Right renal pelvis (tissue), 4 donors: ENCODE measurements around the gene SATB2. TPM values are rescaled to one million over a fixed set of nuclear protein-coding genes. Genes with fewer than 3 reads are reported as not detected.

Experiments used
- DNase-seq, 4 donors: peaks; one replicate each; pipeline ENCODE4 v3.0.0-alpha.2; 2013; ENCODE audit warnings: low read depth in 4 of 4, low spot score in 3 of 4, missing footprints in 1 of 4
- polyA plus RNA-seq, 4 donors: library from polyadenylated mRNA; unstranded; fragments of 120-200 nt; gene quantifications; one replicate each; pipeline ENCODE4 v1.2.1, GENCODE V29; 2013; ENCODE audit not compliant: insufficient read length in 4 of 4

SATB2 gene
- polyA plus RNA-seq = 10 to 100 TPM; 13.0 to 18.4 (median 15.1) TPM

DNA sequence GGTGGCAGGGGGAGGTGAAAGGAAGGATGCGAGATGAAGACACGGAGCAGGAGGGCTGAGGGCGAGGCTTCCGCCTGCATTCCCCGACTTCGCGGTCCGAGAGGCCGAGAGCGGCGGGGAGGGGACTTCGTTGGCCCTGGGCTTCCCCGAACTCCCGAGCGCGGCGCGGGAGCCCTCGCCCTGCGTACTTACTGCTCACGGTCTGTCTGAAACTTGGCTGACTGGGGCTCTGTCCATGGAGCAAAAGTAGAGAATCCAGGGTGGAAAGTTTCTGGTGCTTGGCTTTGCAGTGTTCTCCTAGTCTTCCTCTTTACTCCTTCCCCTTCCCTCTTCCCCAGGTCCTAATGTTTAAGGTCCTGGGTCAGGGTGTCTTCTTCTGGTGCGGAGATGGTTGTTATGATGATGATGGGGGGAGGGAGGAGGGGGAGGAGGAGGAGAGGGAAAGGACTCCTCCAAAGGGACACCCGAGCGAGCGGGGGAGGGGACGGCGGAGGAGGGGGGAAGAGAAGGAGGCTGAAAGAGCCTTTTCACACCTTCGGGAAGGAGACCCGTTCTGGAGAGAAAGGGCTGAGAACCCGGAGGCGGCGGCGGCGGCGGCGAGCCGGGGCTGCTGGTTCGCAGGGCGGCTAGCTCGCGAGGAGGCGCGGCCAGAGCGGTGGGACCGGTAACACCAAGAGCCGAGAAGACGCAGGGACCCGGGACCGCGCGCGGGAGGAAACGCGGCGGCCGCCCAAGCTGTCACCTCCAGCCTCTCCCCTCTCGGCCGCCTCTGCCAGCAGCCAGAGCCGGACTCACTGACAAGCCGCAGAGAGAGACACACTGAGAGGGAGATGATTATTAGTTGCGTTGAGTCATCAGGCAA, at the start of gene SATB2:
TSS of gene SATB2 (minus strand) at position 793 of the 862 bp plus-strand sequence. CDS start 1,902 bp downstream, outside the sequence.
- no peak for DNase-seq

DNA sequence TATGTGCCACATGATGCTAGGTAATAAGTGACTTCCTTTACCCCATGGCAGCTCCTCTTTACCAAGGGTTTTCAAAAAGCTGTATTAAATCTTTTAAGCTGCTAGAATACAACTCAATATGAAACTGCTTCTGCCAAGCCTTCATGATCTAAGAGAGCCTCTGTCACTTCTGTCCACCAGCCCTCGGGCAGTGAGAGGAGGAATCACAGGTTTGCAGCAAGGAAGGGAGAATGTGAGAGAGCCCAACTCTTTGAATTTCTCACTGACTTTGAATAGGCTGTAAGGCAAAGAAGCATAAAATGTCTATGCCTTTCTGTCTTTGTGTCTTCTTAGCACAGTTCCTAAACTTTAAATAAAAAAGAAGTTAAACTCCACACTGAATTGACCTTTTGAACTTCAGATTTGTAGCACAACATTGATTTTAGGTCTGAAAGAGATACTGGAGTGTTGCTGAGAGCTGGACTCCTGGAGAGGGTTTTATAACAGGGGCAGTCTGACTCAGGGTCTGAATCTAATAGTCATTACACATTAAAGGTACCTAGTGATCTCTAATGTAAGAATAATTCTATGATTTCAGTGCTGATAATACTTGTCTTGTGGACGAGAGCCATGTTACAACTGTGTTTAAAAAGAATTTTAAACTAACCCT, 48.1 kb upstream of the SATB2 start:
- DNase-seq = no peak

DNA sequence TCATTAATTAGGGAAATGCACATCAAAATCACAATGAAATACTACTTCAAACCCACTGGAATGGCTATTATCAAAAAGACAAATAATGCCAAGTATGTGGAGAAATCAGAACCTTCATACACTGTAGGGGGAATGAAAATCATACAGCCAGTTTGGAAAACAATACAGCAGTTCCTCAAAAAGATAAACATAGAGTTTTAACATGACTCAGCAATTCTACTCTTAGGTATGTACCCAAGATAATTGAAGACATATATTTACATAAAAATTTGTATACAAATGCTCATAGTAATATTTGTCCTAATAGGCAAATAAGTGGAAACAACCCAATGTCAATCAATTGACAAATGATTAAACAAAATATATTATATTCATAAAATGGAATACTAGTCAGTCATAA, 45.4 kb upstream of the SATB2 start:
- DNase-seq = no peak

DNA sequence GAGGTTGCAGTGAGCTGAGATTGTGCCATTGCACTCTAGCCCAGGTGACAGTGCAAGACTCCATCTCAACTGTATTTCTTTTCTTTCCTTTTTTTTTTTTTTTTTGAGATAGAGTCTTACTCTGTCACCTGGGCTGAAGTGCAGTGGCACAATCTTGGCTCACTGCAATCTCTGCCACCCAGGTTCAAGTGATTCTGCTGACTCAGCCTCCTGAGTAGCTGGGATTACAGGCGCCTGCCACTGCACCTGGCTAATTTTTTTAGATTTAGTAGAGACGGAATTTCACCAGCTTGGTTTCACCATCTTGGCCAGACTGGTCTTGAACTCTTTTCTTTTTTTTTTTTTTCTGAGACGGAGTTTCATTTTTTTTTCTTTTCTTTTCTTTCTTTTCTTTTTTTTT, 41.3 kb upstream of the SATB2 start:
- no peak for DNase-seq

DNA sequence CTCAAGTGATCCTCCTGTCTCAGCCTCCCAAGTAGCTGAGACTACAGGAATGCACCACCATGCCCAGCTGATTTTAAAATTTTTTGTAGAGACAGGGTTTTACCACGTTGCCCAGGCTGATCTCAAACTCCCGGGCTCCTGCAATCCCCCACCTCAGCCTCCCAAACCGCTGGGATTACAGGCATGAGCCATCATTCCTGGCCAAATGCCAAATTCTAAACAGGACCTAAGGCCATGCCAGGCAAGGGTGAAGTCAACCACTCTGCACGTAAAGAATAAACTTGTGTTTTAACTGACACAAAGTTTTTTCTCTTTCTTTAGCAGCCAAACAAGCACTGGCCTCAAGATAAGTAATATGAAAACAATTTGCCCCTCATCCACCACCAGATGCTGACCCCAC, 37.4 kb upstream of the SATB2 start:
- no peak for DNase-seq

DNA sequence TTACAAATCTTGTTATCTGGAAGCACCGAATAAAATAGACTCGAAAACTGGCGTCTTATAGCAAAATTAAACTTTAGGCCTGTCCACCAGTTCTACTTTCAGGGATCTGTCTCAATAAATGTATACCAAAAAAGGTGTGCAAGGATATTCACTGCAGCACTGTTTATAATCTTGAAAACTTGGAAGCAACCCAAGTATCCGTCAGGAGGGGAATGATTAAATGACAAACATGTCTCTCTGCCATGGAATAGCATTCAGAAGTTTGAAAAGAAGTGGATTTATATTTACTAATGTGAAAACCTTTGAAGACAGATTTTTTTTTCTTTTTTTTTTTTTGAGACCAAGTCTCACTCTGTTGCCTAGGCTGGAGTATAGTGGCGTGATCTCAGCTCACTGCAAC, 32.3 kb upstream of the SATB2 start:
- DNase-seq = no peak

DNA sequence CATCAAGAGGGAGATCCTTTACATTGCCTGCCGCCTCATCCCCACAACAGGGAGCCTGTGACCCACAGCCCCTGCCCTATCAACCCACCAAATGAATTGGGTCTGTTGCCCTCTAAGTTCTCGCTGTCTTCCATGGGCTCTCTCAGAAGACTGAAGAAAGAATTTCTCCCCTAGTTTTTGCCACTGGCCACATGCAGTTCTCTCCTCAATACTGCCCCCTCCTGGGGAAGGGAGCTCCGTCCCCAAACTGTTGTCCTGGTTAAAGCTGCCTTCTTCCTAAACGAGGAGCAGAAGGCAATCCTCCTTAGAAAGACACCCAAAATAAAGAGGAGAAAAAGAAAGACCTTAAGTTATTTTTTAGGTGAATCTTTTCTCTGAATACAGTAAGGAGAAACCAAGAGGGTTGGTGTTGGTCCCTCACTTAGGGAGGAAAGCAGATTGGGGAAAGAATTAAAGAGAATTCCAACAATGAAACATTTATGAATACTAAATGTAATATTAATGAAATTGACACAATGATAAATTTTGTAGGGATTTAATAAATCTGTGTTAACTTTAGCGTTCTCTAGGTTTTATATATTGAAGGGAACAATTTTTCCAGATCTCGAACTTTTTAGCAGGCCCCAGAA, 31.1 kb upstream of the SATB2 start:
- DNase-seq = peak in 2 of 4 donors; percentile 34 to 39

DNA sequence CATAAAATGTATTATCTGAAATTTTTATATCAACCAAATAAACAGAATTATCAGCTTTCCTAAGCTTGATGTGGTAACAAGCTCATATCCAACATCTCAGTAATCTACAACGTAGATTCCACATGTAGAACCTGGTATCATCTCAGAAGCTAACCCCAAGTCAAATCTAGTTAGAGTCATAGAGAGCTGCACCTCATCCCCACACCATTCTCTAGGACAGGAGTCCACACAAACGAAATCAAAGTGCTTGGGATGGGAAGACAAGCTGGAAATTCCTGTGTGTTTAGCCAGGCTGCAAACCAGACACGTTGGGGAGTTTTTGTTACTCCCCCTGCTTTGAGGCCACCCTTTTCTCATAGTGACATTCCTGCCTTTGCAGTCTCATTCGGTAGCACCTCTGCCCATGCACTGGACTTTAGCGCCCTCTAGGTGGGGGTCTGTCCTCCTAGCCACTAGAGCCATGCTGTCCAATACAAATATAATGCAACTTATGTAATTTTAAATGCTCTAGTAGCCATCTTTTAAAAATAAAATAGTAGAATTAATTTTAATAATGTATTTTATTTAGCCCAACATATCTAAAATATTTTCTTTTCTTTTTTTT, 28.1 kb upstream of the SATB2 start:
- peak in 1 of 4 donors; percentile 35 for DNase-seq

DNA sequence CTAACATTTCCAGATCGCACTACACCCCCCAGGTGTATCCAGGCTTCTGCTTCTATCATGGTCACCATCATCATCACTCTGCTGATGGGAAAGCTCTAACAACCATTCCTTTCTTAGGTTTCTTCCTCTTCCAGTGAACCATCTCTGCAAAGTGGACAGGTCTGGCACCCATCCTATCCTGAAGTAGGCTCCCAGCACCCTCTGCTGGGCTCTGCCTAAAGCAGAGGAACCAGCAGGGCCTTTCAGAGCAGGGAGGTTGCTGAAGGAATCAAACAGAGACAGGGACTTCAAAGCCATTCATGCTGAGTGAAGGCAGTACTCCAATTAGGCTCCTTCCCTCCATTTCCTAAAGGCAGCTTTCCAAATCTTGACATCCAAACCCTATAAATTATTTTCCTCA, 27.2 kb upstream of the SATB2 start:
- no peak for DNase-seq

DNA sequence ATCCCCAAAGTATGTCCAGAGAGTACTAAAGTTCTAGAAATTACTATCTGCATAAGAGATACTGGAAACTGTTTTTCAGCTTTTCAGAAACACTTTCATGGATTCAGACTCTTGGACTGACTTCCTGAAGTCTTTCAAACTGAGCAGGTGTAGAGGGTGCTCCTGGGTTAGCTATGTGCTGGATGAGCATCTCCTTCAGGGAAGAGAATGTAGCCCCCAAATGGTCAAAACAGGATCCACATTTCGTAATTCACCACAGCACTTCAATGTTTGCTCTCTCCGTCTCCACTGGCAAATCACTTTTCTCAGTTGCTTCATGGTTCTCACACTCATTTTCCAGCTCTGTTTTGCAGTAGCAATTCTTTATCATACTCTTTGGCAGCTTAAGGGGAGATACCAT, 23.2 kb upstream of the SATB2 start:
- DNase-seq = no peak

DNA sequence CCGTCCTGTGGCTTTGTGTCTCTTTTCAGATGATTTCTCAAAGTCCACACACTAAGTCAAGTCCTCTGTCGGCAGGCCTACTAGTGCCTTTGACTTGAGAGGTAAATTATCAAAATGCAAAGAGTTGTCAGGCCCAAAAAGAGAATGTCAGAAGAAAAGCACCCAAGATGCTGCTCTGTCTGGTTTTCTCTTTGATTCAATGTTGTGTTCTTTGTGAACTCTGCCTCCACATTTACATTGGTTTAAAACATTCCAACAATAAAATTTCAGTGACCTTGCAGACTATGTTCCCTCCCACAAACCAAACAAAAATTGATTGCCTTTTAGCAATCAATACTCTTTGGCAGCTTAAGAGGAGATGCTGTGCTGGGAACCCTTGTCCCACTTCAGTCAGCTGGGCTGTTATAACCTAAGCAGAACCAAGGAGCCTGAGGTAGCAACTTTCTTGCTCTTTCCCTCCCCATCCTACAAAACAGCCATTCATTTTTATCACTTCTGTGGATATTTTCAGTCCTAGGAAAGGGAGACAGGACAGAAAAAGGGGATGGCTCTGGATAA, 19.6 kb upstream of the SATB2 start:
- no peak for DNase-seq

DNA sequence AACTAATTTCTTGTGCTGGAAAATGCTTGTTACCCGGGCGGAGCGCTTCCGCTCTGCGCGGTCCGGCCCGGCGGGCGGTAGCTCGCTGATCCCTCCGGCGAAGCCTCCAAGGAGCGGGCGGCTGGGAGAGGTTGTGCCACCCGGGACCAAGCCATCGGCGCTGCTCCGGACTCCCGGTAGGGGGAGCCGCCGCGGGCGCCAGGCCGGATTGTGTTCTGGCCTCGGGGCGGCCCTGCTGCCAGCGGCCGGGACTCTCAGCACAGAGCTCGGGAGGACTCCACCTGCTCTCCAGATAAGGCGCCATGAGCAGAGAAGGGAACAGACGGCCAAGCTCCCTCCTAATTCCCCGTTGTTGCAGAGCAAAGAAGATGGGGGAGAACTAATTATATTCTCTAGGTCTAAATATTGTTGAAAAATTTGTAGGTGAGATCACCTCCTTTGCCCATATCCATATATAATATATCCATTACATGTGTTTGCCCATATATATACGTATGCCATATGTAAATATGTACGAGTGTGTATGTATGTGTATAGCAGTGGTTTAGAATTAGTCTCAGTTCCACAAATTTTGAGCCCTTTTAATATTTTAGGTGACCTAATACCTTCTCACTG, 13.8 kb upstream of the SATB2 start:
- no peak for DNase-seq

DNA sequence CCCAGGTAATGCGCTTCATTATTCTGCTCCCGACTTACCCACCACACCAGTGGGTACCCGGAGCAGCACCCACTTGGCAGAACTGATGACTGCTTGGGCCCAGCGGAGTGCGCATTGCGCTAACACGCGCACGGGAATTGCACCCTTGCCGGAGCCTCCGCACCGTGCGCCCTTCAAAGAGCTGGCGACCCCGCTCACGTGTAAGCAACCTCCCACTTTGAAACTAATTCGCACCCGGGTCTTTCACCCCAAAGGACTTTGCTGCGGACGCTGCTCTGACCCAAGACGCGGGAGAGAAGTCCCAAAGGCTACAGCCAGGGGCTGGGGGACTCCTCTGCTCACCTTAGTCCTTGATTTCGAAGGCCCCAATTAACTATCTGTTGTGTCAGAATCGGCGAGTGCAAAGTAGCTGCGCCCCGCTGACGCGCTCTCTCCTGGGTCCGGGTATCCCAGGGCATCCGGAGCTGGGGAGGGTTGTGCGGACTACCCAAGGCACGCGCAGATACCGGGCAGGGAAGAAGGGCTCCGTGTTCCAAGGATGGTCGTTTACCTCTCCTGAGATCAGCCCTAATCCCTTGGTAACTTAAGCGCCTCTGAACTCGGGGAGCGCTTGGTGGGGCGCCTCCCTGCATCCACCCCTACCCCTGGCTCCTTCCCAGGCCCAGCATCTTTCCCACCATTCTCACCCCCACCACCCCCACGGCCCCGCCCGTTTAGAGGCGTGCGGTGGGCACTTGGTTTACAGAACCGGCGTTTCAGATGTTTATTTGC, 13.1 kb upstream of the SATB2 start:
- no peak for DNase-seq

DNA sequence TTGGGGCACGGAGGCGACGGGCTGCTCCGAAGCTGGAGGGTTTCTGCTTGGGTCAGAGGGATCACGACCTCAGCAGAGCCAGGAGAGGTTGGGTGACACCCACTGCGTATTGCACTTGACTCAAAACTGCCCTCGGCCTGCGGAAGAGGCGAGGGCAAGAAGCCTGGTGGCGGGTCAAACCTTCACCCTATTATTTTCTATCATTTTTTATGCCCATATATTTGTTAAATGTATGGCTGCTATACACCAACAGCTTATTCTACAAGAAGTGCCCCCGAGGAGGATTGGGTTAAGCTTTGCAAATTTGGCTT, 12.6 kb upstream of the SATB2 start:
- no peak for DNase-seq

DNA sequence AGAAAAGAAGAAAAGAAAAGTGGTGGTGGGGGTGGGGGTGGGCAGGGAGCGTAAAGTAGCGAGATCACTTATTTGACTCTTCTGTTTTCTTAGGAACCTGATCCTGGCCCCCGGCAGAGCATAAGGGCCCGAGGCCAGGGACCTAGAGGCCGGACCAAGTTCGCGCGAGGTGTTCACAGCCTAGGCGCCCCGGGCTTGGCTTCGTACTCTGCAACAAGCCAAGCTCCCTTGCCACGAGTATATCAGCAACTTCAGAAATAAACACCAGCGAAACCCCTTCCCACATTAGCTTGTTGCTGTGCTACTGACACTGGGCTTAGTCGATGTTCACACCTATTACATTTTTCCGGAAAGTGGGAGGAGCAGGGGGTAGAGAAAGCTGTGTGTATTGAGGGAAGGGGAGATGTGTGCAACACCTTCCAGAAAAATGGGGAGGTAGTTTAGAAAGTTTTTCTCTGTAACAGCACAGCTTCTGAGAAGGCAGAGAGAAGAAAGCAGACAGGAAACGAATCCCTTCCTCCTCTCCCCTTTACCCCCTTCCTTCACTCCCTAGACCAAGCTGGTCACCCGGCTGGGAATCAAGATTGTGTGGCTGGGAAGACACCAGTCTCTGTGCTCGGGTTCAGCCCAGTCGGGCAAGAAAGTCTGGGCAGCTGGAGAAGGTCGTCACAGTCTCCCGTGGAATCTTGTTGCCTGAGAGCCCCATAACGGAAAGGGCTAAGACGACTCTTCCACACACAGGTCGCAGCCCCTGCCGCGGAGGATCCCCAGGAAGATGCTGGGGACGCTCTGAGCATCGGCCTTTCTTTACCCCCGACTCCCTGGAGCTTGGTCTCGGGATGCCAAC, 12.0 kb upstream of the SATB2 start:
- no peak for DNase-seq

DNA sequence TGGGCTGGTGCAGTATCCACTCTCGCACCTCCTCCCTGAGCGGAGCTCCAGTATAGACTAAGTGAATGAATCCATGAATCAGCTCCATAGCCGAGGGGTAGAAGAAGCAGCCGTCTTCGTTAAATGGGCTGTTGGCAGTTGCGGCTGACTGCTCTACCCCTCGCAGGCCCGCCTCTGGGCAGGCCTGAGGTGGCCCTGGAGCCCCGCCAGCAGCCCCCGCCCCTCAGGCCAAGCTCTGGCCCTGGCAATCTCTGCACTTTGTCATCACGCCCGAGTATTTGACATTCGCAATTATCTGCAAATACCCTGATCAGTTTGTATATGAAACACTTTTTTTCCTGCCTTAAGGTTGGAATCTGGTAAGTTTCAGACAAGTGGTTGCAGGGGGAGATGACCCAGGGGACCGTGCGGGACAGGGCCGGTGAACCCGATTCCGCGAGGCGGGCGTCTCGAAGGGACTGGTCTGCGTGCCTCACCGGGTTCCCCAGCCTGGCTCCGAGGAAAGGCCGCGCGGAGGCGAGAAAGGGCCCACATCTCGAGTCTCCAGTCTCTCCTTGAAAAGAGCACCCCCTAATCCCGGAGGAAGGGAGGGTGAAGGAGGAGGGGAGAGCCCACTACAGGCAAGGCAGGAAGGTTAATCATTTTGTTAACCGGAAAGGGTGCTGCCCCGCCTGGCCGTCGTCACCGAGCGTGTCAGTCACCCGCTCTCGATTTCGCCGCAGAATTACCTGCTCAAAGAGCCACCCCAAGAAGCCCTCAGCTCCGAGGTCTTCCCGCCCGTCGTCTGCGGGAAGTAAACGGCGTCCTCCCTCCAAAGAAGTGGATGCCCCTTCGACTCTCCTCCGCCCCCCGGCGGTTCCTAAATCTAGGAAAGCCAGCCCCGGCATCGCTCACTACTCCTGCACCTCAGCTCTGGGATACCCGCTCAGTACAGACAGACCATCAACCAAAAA, 11.1 kb upstream of the SATB2 start:
- DNase-seq = no peak

DNA sequence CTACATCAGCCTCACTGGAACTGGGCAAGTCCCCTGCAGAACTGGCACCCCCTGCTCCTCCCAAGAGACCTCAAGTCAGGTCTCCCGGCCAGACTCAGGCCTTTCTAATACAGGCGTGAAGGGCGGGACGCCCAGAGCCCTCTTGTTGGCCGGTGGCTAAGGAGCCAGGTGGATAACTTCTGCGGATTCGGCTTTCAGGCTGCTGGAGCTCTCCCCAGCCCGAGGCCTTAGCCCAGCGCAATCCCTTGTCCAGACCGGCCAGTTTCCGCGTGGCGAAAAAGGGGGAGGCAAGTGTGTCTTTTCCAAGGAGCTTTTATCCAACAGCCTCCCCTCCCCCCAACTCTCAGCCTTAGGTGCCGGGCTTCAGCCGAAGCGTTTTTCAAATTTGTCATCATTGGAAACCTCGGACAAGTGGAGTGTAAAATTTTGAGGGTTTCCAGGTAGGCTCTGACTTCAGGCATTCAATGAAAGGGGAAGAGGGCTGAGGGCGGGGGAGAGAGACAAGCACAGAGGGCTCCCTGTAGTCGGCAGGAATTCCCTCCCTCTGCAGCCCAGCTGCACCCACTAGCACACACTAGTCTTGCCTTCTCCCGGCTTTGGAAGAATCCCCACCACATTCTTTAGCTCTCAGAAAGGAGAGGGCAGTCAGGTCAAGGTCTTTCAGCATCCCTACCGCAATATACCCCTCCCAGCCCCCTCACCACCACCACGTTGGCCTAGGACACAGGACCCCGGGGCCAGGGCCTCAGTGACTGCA, 9.5 kb upstream of the SATB2 start:
- no peak for DNase-seq
